NCI-H69 (cell line): ENCODE data around the gene ANGPTL4.
A peak's percentile ranks its signal among the peaks of the same experiment; 100 is the strongest.
"Not testable (repeated sequence)": the region's sequence is repeated elsewhere in the genome, so short reads cannot be mapped to it uniquely, and the experiment has no call there.

Experiments used
- DNase-seq: peaks from one replicate; lab custom pipeline; 2025; lab: John Stamatoyannopoulos, UW

Gene ANGPTL4

DNA sequence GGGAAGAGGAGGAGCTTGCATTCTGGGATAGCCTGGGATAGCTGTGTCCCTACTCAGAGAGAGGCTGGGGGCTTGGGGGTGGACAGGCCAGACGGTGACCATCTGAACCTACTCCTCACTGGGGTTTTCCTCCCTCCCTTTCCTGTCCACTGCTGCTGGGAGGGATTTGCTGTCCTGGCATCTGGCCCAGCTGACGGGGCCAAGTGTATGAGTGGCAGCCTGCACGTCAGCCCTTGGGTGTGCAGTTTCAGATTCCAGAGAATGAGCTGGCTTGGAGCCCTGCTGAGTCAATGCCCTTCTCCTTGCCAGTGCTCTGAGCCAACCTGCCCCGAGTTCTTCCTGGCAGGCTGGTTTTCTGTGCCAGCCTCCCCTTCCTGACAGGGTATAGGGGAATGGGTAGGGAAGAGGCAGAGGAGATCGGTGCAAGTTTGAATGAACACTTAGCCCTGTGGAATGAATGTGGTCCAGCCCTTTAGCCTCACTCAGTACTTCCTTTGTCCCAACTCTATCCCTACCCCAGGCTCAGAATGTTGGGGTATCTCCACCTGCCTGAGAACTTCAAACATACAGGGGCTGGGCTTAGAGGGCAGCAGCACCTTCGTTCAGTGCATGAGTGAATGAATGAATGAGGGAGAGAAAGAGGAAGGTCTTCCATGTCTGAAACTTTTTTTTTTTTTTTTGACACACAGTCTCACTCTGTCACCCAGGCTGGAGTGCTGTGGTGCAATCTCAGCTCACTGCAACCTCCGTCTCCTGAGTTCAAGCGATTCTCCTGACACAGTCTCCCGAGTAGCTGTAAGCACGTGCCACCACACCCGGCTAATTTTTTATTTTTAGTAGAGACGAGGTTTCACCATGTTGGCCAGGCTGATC, 1.8 kb upstream of the ANGPTL4 start:
- DNase-seq: peak; percentile 86

DNA sequence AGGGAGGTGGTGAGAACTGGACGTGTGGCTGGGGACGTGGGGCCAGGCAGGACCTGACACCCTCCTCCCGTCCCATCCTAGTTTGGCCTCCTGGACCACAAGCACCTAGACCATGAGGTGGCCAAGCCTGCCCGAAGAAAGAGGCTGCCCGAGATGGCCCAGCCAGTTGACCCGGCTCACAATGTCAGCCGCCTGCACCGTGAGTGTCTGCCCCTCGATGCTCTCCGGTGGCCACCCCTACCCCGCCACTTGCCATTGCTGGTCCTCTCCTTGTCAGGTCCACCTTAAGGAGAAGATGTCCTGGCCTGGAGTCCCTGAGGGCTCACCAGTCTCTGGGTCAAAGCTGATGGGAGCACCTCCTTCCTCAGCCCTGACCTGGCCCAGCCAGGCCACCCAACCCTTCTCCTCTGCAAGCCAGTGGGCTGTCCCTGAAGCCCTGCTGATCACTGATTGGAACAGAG, 2.2 kb downstream of the ANGPTL4 start:
- no peak for DNase-seq

DNA sequence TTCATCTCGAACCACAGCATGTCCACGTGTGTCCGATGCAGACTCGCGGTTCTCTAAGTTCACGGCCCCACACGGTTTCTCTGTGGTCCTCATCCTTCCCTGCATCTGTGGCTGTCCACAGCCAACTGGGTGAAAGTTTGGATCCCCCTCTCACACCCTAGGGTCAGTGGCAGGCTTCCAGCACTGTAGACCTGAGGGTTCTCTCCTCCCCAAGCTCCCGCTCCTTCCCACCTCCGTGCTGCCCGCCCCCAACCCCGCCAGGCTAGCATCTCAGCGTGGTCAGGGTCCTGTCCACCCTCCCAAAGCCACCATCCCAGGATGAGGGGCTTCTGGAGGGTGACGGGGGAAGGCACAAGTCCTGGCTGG, 3.0 kb downstream of the ANGPTL4 start:
- DNase-seq: no peak

DNA sequence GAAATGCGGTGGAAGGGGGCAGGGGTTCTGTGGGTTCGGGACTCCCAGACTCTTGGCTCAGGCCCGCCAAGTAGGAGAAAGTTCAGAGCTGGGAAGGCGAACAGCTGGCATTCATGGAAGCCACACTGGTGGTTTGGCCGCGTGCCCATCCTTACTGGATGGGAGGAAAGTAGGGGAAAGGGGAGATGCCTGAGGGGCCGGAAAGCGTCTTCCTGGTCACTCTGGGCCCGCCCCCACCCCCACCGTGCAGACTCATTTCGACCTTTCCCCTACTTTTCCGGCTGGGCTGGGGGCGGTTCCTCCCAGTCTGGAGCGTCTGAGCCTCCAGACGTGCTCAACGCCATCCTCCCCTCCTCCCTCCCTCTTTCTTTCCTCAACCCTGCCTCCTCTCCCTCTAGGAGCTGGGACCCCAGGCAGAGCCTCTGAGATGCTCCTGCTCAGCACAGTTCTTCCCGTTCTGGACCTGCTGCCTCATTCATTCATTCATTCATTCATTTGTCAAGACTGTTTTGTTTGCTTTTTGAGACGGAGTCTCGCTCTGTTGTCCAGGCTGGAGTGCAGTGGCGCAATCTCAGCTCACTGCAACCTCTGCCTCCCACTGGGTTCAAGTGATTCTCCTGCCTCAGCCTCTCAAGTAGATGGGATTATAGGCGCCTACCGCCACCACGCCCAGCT, 3.5 kb downstream of the ANGPTL4 start:
- peak; percentile 97 for DNase-seq

DNA sequence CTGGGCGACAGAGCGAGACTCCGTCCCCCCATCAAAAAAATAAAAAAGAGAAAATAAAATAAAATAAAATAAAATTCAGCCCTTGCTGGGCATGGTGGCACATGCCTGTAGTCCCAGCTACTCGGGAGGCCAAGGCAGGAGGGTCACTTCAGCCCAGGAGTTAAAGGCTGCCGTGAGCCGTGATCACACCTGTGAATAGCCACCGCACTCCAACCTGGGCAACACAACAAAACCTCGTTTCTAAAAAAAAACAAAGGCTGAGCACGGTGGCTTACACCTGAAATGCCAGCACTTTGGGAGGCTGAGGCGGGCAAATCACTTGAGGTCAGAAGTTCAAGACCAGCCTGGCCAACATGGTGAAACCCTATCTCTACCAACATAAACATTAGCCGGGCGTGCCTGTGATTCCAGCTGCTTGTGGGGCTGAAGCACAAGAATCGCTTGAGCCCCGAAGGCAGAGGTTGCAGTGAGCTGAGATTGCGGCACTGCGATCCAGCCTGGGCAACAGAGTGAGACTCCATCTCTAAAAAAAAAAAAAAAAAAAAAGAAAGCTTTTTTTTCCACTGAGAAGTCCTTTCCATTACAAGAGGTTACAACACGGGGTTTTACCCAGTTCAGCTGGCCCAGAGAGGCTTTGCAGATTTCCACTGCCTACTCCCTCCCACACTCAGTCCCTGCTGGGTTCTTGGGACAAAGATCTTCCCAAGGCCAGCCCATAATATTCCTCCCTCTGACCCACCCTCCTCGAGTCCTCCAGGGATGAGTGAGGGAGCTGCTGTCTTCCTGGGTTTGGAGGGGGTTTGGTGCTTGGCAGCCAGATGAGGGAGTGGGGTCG, 6.4 kb downstream of the ANGPTL4 start:
- DNase-seq: no peak

DNA sequence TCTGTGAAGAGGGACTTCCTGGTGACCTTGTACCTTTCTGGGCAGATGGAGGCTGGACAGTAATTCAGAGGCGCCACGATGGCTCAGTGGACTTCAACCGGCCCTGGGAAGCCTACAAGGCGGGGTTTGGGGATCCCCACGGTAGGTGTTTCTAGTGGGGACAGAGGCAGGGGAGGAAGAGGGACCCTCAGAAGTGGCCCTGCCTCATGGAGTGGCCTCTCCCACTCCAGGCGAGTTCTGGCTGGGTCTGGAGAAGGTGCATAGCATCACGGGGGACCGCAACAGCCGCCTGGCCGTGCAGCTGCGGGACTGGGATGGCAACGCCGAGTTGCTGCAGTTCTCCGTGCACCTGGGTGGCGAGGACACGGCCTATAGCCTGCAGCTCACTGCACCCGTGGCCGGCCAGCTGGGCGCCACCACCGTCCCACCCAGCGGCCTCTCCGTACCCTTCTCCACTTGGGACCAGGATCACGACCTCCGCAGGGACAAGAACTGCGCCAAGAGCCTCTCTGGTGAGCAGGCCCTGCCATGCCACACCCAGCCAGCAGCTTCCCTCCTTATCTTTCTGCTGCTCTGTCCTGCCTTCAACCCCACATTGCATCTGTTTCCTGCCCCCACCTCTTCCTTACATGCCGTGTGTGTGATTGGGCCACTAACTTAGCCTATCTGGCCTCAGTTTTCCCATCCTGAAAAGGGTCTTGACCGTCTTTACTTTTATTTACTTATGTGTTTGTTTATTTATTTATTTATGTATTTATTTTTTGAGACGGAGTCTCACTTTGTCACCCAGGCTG, 7.3 kb downstream of the ANGPTL4 start:
- DNase-seq: no peak

DNA sequence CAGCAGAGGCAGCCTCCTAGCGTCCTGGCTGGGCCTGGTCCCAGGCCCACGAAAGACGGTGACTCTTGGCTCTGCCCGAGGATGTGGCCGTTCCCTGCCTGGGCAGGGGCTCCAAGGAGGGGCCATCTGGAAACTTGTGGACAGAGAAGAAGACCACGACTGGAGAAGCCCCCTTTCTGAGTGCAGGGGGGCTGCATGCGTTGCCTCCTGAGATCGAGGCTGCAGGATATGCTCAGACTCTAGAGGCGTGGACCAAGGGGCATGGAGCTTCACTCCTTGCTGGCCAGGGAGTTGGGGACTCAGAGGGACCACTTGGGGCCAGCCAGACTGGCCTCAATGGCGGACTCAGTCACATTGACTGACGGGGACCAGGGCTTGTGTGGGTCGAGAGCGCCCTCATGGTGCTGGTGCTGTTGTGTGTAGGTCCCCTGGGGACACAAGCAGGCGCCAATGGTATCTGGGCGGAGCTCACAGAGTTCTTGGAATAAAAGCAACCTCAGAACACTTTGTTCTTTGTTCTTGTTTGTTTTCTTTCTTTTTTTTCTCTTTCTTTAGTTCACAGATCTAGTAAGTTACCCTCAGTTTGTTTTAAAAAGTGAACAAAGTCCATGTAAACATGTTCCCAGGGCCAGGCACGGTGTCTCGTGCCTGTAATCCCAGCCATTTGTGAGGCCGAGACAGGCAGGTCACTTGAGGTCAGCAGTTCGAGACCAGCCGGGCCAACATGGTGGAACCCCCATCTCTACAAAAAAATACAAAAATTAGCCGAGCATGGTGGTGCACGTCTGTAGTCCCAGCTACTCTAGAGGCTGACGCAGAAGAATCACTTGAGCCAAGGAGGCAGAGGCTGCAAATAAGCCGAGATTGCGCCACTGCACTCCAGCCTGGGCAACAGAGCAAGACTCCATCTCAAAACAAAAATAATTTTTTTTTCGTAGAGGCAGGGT, 10.2 kb downstream of the ANGPTL4 start:
- DNase-seq: no peak

DNA sequence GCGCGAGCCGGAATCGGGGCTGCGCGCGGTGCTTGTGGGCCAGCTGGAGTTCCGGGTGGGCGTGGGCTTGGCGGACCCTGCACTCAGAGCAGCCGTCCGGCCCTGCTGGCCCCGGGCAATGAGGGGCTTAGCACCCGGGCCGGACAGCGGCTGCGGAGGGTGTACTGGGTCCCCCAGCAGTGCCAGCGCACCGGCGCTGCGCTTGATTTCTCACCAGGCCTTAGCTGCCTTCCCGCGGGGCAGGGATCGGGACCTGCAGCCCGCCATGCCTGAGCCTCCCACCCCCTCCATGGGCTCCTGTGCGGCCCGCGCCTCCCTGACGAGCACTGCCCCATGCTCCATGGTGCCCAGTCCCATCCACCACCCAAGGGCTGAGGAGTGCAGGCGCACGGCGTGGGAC, 11.8 kb downstream of the ANGPTL4 start:
- DNase-seq: not testable (repeated sequence)

DNA sequence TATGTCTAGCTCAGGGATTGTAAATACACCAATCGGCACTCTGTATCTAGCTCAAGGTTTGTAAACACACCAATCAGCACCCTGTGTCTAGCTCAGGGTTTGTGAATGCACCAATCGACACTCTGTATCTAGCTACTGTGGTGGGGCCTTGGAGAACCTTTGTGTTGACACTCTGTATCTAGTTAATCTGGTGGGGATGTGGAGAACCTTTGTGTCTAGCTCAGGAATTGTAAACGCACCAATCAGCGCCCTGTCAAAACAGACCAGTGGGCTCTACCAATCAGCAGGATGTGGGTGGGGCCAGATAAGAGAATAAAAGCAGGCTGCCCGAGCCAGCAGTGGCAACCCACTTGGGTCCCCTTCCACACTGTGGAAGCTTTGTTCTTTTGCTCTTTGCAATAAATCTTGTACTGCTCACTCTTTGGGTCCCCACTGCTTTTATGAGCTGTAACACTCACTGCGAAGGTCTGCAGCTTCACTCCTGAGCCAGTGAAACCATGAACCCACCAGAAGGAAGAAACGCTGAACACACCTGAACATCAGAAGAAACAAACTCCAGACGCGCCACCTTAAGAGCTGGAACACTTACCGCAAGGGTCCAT, 12.5 kb downstream of the ANGPTL4 start:
- not testable (repeated sequence) for DNase-seq

DNA sequence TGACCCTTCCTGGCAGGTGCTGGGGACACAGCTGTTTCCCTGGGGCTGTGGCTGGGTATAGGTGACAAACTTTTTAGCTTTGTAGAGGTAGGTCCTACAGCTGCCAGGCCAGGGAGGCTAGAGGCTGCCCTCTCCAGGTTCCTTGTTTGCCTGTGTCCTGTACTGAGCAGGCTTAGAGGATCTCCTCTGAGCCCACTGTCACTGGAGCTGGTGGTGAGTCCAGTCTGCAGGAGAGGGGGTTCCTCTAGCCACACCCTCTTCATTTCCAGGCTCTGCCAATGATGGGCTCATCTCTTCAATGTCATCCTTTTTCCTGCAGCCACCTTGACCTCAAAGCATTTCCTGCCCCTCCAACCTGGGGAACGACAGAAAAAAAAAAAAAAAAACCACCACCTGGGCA, 13.6 kb downstream of the ANGPTL4 start:
- no peak for DNase-seq

DNA sequence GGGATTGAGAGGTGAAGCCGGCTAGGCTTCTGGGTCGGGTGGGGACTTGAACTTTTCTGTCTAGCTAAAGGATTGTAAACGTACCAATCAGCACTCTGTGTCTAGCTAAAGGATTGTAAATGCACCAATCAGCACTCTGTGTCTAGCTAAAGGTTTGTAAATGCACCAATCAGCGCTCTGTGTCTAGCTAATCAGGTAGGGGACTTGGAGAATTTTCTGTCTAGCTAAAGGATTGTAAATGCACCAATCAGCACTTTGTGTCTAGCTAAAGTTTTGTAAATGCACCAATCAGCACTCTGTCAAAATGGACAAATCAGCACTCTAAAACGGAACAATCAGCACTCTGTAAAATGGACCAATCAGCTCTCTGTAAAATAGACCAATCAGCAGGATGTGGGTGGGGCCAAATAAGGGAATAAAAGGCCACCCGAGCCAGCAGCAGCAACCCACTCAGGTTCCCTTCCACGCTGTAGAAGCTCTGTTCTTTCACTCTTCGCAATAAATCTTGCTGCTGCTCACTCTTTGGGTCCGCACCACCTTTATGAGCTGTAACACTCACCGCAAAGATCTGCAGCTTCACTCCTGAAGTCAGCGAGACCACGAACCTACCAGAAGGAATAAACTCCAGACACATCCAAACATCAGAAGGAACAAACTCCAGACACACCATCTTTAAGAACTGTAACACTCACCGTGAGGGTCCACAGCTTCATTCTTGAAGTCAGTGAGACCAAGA, 15.4 kb downstream of the ANGPTL4 start:
- DNase-seq: not testable (repeated sequence)

DNA sequence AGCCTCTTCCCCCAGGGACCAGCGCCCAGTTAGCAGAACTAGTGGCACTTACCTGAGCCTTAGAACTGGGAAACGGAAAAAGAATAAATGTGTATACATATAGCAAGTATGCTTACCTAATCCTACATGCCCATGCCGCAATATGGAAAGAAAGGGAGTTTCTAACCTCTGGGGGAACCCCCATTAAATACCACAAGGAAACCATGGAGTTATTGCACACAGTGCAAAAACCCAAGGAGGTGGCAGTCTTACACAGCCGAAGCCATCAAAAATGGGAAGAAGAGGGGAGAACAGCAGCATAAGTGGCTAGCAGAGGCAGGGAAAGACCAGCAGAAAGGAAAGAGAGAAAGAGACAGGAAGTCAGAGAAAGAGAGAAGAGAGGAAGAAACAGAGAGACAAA, 20.6 kb downstream of the ANGPTL4 start:
- not testable (repeated sequence) for DNase-seq

DNA sequence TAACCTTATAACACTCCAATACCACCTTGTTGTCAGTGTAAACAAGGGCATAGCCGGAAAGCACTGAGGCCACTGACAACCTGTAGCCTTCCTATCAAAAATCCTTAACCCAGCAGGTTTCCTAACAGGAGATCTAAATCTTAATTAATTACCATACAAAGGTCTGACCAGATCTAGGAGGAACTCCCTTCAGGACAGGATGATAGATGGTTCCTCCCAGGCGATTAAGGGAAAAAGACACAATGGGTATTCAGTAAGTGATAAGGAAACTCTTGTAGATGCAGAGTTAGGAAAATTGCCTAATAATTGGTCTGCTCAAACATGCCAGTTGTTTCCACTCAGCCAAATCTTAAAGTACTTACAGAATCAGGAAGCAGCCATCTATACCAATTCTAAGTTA, 21.1 kb downstream of the ANGPTL4 start:
- DNase-seq: not testable (repeated sequence)

DNA sequence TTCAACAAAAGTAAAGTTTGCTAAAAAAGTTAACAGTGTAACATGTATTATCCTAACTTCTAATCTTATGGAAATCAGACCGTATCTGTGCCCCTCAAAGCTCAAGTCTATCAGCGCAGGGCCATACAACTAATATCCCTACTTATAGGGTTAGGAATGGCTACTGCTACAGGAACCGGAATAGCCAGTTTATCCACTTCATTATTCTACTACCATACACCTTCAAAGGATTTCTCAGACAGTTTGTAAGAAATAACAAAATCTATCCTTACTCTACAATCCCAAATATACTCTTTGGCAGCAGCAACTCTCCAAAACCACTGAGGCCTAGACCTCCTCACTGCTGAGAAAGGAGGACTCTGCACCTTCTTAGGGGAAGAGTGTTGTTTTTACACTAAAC, 21.6 kb downstream of the ANGPTL4 start:
- not testable (repeated sequence) for DNase-seq

DNA sequence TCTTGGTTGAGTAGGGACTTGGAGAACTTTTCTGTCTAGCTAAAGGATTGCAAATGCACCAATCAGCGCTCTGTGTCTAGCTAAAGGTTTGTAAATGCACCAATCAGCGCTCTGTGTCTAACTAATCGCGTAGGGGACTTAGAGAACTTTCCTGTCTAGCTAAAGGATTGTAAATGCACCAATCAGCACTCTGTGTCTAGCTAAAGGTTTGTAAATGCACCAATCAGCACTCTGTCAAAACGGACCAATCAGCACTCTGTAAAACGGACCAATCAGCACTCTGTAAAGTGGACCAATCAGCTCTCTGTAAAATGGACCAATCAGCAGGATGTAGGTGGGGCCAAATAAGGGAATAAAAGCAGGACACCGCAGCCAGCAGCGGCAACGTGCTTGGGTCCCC, 22.5 kb downstream of the ANGPTL4 start:
- DNase-seq: not testable (repeated sequence)

DNA sequence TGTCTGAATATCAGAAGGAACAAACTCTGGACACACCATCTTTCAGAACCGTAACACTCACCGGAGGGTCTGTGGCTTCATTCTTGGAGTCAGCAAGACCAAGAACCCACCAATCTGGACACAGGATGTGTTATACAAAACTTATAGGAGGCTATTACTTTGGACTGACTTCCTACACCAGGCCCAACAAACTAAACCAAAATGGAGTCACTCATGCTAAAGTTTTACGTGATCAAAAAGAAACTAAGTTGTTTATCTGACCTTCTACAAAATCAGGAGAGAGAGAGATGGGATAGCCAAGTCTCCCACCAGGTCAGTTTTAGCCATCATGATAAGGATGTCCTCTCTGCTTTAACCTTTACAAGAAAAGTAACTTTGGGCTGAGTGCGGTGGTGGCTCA, 23.0 kb downstream of the ANGPTL4 start:
- DNase-seq: no peak

DNA sequence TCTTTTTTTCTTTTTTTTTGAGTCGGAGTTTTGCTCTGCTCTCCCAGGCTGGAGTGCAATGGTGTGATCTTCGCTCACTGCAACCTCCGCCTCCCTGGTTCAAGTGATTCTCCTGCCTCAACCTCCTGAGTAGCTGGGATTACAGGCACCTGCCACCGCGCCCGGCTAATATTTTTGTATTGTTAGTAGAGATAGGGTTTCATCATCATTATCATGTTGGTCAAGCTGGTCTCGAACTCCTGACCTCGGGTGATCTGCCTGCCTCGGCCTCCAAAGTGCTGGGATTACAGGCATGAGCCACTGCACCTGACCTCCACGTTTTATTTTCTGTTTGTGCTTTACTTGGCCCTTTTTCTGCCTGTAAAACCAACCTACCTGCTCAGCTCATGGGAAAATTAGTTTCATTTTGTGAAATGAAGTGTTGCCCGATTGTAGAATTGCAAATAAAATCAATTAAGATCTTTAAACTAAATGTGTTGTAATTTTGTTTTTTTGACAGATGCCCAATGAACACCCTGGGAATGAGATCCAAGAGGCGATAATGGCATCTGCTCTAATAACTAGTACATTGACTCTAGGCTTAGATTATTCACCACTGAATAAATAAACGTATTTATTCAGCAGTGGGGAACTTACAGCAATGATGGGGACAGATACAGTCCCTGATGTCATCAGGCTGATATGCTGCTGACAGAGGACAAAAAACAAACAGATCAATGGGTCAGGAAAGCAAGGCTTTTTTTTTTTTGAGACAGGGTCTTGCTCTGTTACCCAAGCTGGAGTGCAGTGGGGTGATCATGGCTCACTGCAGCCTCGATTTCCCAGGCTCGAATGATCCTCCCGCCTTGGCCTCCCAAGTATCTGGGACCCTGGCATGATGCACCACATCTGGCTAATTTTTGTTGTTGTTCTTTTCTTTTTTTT, 24.0 kb downstream of the ANGPTL4 start:
- peak; percentile 54 for DNase-seq

DNA sequence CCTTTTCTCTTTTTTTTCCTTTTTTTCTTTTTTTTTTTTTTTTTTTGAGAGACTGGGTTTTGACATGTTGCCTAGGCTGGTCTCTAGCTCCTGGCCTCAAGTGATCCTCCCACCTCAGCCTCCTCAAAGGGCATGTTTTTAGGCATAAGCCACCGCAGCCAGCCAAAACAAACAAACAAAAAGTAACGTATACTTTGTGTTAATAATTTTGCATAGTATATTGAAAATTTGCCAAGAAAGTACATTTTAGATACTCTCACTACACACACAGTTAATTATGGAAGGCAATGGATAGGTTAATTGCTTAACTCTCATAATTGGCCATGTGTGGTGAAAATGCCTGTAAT, 24.6 kb downstream of the ANGPTL4 start:
- no peak for DNase-seq
